Measurements from ENCODE around the gene WDR91.

The WDR91 gene

DNA sequence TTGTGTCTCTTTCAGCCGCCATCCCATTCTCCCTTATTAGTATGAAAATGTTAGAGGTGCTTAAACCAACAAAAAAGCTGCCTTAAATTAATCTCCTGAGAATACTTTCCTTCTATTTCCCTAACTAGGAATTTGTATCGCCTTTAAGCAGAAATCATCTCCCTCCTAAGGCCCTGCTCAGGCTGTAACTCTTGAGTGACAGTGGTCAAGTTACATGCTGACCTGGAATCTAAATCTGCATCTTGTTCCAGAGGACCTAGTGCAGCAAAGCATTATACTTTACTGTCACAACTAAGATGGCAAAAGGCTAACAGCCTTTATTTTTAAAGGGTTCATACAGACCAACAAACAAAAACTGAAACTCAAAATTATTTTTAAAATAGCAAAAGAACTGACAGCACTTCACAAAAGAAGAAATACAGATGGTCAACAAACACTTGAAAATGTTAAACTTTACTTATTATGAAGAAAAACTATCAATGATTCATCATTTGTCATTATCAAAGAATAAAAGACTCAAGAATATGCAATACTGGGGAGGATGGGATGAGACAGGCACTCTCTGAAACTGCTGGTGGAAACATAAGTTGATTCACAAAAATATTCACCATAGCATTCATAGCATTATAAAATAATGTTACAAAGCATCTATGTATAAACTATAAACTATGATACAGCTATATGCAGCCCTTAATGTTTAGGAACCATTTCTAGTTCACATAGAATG is 51.8 kb downstream of the WDR91 start:
- no peak for DNase-seq

DNA sequence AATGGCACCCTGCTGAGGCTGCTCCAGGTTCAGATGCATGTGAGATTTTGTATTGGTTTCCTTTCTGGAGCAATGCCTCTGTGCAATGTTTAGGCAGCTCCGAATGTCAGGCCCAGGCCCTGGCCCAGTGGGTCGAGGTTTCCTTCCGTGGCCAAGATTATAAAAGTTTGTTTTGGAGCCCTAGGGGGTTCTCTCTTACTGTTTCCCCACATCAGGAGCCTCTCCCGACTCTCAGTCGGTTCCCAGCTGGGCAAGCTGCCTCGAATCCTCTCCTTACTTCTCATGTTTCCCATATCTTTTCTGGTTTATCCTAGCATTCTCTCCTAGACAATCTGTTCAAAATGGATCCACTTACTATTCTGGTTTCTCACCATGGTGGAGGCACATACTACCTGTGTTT is 52.5 kb downstream of the WDR91 start:
- no peak for DNase-seq

DNA sequence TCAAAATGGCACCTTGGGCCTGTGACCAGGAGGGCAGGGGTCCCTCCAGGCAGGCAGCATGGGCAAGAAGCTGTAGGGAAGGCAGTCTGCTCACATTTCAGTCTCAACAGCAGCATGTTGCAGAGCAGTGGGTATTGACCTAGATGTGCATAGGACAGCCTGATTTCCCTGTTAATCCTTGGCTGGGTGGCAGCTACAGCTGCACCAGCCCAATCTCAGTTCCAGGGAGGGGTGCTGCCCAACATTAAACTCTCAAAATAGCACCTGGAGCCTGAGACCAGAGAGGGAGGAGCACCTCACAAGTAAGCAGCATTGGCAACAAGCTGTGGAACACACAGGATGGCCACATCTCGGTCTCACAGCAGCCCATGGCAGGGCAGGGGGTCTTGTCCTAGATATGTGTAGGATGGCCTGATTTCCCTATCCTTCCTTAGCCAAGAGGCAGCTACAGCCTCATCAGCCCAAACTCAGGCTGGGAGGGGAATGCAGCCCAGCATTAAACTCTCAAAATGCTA is 53.1 kb downstream of the WDR91 start:
- no peak for DNase-seq

DNA sequence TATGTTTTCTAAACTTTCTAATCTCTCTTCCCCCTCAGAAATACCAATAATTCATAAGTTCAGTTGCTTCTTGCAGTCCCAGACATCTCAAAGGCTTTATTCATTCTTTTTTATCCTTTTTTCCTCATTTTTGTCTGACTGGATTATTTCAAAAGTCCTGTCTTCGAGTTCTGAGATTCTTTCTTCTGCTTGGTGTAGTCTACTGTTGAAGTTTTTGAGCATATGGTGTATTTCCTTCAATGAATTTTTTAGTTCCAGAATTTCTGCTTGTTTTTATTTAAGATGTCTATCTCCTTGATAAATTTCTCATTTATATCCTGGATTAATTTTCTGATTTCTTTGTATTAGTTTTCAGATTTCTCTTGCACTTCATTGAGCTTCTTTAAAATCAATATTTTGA is 55.0 kb downstream of the WDR91 start:
- DNase-seq, result no peak

DNA sequence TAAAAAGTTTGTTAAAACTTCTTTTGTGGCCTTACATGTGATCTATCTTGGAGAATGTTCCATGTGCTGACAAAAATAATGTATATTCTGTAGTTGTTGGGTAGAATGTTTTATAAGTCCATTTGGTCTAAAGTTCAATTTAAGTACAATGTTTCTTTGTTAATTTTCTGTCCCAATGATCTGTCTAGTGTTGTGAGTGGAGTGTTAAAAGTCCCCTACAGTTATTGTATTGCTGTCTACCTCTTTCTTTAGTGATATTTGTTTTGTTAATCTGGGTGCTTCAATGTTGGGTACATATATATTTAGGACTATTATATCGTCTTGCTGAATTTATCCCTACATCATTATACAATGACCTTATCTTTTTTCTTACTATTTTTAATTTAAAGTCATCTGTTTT is 56.6 kb downstream of the WDR91 start:
- no peak for DNase-seq

DNA sequence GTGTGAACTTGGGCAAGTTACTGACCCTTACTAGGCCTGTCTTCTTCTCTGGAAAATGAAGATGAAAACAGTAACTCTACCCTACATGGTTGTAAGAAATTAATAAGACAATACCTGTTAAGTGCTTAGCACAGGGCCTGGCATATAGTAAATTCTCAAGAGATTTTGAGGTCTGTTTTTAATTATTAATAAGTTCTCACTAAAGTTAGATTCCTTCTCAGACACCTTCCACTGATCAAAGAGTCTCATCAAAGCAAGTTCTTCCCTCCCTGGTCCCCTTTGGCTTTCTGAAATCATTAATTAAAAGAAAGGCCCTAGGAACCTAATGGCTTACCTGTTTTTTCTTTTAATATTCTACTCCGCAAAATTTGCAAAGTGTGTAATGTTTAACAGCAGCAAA is 58.9 kb downstream of the WDR91 start:
- no peak for DNase-seq

DNA sequence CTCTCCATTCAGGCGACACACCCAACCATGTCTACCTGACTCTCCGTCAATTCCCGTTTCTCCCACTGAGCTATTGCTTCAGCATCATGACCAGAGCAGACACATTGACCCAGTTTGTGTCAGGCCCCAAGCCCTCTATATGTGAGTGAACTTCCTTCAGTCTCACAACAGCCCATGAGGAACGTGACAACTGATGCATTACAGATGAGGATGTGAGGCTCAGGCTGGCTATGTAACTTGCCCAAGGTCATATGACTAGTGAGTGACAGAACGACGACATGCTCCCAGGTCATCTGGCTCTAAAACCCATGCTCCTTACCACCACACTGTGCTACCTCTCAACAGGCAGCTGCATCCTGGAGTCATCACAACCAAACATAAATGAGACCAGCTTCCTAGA is 59.8 kb downstream of the WDR91 start:
- no peak for DNase-seq

DNA sequence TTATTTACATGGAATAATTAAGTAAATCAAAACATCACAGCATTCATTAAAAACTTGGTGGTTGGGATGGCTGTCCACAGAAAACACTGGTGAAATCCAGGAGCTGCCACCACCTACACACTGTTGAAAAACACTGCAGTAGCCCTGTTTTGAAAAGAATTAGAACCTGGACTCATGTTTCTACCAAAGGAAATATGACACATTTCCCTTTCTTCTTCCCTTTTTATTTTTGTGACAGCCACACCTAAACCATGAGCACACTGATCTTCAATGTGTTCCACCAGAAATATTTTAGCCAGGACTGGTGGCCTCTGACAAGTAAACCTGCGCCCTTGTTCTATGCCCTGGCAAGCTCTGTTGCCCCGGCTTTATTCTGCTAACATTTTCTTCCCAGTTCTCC is 60.2 kb downstream of the WDR91 start:
- DNase-seq, result no peak

DNA sequence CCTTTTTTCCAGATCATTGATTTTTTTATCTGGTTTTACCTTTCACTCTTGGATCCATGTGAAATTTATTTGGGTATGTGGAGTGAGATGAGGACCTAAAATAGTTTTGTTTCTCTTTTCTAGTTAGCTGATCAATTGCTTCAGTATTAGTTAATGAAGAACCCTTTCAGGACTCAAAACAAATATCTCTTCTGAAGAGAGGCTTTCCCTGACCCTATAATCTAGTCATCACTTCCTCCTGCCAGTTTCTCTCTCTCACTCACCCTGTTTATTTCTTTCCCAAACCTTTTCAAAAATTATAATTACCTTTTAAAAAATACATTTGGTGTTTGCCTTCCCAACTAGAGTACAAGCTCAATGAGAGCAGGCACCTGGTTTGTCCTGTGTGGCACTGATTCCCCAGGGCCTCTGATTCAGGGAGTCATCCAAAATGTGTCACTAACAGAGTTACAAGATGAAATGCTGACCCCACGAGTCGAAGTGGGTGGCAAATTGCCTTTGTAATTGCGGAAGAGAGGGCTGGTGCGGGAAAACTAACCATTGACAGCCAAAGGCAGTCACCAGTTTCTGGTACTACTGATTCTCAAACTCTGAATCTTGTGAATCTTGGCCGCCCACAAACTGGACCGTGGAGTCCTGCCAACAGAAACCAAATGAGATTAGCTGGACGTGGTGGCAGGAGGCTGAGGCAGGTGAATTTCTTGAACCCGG is 61.1 kb downstream of the WDR91 start:
- DNase-seq, result no peak

DNA sequence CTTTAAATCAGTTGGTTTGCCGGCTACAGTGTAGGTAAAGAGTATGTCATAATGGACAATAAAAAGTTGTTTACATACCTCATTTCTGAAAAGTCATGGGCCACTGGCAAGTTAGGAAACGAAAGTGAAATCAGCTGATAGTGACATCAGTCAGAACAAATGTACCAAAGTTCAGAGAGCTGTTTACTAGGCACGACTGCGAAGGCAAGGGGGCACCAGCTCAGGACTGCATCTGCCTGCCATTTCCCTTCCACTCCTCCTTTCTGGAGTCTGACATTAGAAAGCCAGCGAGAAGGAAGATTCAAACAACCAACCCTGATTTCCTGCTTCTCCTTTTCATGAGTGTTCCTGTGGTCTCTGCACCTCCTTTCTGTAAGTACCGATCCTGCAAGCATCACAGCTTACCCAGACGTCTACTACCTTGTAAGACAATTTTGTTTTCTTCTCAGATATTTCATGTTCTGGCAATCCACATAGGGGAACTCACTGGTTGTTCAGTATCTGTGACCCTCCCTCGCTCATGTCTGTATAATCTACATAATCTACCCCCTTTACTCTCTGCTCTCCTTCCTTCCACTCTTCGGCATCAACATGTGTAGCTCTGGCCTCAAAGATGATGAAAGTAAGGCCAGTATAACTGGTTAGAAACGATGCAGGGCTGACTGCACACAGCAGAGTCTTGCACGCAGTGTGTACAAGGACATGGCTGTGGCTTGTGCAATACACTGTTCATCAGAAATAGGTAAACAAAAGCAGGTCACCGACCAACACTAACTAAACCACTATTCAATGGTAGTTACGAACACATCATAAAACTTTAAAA is 63.2 kb downstream of the WDR91 start, which contains the start of gene TMEM140:
Gene TMEM140 (plus strand): TSS at position 174 of the 823 bp plus-strand sequence. CDS start 16,370 bp downstream, outside the sequence.
- no peak for DNase-seq

DNA sequence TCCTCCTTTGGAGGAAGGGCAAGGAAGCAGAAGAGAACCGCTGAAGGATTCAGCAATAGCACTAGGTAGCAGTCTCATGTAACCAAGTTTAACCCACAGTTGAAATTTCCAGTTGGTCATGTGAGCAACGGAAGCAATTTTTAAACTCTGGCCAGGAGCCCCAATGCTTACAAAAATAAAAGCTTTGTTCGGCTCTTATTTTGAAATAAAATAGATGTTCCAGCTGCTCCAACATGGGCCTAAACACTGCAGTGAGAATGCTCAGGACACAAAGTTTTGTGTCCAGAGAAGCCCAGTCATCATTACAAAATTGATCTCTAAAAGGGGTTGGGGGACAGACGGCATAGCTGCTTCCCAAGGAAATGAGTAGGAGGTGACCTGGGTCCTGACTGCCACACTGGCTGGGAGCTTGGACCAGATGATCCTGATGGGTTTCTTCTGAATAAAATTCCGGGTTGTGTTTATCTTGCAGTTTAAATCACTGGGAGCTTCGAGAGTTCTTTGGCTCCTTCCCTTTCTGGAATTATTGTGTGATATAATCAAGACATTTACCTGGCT is 63.9 kb downstream of the WDR91 start:
- no peak for DNase-seq

DNA sequence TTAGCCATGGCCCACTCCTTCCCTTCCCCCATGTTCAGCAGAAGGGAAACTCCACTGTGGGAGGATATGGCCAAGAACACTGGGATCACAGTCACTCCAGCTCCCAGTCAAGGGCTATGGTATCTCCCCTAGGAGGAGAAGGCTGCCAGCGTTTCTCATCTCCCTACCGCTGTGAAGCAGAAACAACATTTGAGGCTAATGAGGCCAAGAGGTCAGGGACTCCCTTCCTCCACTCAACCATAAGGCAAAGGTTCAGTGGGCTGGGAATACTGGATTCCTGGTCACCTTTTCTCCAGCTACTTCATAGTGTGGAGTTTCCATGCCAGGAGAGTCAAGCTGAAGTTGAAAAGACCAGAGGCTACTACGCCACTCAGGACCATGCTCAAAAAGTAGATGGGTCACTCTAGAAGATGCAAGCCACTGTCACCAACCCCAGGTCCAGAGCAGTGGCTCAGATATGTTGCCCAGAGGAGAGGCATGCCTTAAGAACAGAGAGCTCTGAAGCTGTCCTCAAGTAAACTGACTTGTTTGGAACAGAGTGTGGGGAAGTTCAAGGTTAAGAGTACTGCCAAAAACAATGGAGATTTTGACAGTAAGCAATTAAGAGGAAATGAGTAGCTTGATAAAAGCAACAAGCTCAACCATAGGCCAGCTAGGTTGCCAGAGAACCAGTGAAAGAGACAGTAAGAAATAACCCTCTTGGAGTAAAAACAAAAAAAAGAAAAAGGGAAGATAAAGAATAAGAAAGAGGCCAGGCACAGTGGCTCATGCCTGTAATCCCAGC is 67.2 kb downstream of the WDR91 start:
- no peak for DNase-seq

All from NCI-H526 (cell line).